GF-D8 (cell line): ENCODE results near the gene TRIP4.
"Not testable (repeated sequence)": the region's sequence is repeated elsewhere in the genome, so short reads cannot be mapped to it uniquely, and the experiment has no call there.

Experiments used
- DNase-seq: peaks from one replicate; lab custom pipeline; 2025; lab: John Stamatoyannopoulos, UW

Gene TRIP4

DNA sequence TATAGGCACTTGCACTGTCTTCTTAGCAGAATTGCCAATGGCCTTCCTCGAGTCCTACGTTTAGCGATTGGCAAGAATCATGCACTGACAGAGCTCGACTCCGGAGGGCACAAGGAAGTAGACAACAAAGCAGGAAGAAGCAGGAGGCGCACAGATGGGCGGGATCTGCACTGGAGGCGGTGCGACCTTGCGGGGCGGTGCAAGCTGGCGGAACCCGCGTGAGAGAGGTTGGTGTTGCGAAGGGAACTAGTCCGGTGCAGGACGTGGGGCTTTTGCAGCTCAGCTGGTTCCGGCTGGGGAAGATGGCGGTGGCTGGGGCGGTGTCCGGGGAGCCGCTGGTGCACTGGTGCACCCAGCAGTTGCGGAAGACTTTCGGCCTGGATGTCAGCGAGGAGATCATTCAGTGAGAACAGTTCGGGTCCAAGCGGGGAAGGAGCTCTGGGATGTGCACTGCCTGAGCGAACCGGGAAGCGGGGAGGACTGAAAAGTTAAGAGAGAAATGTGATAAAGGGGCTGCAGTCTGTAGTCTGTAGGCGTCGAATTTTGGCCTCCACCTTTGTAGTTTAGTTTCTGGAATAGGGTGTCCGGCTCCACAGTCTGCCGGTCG lies at the start of gene TRIP4:
Gene TRIP4 (plus strand): TSS at position 275 of the 607 bp plus-strand sequence. CDS start 28 bp downstream, at position 303.
- DNase-seq: peak; percentile 93

DNA sequence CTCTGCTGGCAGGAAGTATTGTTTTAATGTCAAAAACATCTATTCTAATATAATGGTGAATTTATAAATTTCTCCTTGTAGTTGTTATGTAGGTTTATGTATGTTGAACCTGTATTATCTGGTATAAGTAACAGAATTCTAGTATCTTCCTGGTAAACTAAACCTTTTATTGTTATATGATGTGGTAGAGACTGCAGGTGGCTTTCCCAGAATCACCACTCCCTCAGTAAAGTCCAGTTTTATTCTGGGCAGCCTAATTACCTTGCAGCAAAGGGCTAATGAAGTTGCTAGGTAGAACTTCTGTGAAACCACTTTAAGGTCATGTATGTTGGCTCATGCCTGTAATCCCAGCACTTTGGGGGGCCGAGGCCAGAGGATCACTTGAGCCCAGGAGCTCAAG lies 47.3 kb upstream of the TRIP4 start:
- no peak for DNase-seq

DNA sequence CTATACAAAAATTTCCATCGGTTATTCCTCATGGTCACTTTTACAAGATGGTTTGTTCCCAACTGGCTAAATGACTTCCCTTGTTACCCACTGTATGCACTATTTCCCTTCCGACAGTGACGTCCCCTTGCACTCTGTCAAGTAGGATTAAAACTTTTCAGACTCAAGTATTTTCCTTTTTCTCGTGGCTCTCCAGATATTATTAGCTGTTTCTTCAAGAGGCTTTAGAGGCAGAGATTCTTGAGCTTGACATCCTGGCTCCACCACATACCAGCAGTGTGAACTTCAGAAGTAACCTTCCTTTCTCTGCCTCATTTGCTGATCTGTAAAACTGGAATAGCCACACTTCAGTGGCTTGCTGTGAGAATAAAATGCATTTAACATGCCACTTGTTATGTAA lies 45.7 kb upstream of the TRIP4 start:
- DNase-seq: no peak

DNA sequence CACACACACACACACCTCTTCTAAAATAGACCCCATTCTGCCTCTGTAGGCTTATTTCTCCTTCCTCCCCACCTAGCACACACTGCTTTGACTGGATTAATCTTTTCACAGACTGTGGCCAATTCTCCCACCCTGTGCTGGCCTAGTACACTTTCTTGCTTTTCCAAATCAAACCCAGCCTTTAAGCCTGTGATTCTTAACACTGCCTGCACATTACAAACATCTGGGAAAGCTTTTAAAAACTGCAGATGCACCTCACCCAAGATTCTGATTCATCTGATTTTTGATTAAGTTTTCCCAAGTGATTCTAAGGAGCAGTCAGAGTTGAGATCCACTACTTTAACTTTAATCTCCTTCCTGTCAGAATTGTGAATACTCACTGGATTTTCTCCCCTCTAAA lies 44.4 kb upstream of the TRIP4 start:
- no peak for DNase-seq

DNA sequence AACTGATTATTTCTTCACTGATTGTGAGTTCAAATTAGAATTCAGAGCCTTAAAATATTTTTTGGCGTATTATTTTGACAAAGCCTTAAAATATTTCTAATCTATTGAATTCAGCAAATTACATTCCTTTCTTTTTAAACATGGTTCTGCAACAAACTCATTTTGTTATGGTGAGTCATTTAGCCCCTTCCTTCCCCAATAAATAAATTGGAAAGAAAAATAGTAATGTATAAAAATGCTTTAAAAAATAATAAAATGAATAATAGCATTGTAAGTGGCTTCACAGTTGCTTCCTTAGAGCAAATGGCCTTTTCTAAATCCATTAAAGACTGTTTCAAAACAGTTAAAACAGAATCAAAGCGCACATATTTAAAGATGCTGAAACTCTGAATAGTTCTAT lies 43.8 kb upstream of the TRIP4 start:
- DNase-seq: no peak

DNA sequence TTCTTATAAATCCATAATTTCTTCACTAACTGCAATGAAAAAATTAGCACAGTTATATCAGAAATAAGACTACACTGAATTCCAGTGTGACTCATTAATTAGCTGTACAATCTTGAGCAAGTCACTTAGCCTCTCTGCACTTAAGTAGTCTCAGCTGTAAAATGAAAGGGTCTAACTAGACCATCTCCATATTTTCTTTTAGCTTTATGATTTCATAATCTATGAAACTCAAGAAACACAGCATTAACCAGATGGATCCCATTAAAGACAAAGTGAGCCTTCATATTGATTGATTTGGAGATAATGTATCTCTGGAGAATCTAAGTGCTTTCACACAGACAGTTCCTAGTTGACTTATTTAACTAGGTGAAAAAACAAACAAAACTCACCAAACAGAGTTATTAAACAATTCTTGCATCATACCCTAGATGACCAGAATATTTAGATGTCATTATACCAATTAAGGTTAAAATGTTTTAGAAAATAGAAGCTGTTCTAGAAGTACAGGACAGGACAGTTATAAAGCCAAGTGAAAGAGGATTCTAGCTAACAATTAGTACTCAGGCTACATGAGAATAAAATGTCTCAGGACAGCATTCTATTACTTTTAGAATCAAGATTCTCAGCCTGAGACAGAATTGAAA lies 42.9 kb upstream of the TRIP4 start:
- no peak for DNase-seq

DNA sequence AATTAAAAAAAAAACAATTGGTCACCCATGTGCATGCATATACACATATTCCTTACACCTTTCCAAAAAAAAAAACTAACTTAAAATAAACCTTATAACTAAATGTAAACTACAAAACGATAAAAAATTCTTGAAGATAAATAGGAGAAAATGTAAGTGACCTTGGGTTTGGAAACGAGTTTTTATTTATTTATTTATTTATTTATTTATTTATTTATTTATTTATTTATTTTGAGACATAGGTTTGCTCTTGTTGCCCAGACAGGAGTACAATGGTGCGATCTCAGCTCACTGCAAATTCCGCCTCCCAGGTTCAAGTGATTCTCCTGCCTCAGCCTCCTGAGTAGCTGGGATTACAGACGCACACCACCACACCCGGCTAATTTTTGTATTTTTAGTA lies 41.4 kb upstream of the TRIP4 start:
- not testable (repeated sequence) for DNase-seq

DNA sequence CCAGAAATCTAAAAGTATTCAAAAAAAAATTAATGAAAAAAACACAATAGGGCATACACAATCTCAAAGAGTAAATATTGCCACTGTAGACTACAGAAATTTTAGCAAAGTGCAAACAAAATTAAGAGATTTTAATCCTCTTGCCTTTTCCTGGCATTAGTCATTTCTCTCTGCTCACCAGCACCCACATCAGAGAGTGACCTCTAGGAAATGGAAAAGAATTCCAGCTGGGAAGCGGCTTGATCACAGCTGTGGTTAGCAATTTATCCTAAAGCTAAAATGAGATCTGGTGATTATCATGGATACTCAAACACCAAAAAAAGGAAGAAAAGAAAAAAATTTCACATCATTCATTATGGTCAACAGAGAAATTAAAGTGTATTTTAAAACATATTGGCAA lies 39.2 kb upstream of the TRIP4 start:
- DNase-seq: no peak

DNA sequence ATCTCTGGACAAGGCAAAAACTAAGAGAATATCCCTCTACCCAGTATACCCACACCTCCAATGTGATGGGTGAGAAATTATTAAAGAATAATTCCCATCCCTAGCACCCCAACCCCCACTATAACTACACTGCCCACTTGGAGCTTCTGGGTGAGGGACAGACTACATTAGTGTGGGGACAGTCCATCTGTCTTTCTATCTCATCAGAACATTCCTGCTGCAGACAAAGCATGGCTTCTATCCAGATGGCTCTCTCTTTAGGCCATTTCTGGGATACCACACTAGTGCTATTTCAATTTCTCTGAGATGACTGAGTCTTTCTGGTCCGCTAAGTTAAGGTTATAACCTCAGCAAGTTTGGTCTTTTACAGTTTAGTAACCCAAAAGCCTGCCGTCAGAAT lies 38.3 kb upstream of the TRIP4 start:
- no peak for DNase-seq

DNA sequence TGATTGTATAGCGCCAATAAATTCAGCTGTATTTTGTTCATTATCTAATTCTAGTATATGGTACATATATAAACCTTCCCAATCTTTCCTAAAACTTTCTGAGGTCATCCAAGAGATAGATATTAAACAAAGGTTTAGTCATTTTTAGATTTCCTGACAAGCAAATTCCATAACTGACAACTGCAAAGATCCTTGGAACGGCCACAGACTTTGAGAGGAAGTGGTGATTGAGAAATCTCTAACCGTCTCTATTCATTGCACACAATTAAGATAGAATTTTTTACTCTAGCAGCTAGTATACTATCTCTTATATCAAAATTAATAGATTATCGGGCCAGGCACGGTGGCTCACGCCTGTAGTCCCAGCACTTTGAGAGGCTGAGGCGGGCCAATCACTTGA lies 36.4 kb upstream of the TRIP4 start:
- DNase-seq: no peak

DNA sequence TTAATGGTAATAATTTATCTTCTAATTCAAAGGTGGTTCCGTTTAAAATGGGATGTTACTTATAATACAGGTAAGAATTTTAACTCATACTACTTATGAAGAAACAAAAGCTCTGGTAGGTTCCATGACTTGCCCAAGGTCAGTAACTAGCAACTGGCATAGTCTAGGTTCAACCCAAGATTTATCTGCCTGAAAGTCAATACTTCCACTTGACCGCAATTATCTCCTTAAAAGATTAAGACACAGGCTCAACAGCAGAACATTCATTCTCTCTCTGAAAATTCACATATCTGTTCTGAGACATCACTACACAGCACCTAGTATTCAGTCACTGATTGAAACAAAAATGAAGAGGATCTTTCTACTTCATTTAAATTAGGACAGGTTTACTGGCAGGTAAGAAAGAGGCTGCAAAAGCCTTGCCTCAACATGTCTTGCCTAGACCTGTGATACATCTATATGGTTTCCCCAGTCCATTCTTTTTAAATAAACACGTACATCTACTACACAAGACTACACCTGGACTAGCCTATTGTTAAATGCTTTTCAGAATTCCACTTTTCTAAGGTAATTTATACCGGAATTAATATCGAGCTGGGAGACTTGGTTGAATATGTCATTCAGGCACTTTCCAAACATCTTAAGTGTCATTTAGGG lies 32.8 kb upstream of the TRIP4 start:
- DNase-seq: no peak

DNA sequence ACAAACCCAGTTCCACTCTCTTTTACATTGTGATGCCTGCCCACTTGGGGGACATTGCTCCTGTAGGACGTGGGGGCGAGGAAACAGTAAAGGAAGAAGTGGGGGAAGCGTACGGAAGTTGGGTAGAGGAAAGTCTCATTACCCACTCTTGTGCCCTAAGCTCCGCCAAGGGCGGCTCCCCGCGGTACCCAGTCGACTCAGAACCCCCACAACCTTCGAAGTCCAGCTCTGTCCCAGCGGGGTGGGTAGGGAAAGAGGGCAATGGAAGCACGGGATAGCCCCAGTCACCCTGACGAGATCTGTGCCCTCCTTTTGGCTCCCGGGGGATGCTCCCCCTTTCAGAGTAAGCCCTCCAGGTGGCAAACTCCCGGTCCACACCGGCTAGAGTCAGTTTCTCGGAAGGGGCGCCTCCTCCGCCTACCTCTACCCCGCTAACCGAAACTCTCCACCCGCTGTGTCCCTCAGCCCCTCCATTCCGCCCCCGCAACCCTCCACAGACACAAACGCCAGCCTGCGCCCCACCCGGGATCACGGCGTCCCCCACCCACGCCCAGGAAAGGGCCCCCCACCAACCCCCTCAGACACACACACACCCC lies 32.2 kb upstream of the TRIP4 start:
- no peak for DNase-seq

DNA sequence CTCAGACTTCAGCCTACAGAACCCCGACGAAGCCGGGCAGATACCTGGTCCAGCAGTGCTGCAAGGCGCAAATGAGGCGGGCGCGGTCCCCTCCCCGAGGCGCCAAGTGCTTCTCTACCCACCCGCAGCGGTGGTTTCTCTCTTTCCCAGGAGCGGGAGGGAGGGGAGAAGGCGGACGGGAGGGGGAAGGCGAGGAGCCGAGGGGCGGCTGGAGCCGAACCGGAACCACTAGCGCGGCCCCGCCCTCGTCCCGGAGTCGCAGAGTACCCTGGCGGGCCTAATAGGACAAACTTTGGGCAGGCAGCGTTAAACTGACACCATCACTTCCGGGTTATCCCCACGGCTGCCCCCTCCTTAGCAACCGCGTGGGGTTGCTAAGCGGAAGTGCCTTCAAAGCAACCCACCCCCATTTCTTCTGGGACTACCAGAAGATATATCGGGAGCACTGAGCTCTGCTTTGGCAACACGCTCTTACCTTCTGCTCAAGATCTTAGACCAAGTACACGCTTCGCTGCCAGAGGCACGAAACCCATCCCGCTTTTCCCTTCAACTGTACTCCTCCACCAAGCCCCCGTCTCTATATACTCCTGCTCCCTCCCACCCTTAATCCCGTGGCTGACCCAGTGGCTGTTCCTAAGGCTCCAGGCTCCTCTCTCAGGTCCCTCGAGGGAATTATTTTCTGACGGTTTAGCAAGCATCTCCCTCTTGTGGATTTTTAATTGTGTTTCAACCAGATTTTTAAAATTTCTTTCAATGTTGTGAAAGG lies 31.5 kb upstream of the TRIP4 start, which contains the start of gene CSNK1G1:
Gene CSNK1G1 (minus strand): TSS at position 230 of the 766 bp plus-strand sequence. CDS start 55,674 bp downstream, outside the sequence.
- peak; percentile 92 for DNase-seq

DNA sequence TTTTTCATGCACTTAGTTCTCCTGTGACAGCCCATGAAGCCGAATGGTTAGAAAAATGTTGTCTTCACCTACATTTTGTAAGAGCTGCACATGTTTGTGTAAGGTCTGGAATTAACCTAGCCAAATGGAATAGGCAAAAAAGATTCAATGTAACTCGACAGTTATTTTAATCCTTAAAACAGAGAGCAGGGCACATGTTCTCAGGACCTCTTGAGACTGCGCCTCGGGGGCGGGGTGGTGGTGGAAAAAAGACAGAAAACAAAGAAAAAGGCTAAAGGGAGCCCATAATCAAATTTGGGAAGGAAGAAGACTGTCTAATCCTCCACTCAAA lies 31.0 kb upstream of the TRIP4 start:
- DNase-seq: no peak

DNA sequence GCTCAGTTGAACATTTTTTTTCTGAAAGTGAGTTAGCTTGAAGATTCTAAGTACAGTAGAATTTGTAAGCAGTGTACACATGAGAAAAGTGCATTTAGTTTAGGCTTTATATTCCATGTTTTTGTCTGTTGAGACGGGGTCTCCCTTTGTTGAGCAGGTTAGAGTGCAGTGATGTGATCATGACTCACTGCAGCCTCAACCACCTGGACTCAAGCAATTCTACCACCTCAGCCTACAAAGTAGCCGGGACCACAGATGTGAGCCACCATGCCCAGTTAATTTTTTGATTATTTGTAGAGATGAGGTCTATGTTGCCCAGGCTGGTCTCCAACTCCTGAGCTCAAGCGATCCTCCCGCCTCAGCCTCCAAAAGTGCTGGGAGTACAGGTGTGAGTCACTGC lies 26.4 kb upstream of the TRIP4 start:
- DNase-seq: no peak

DNA sequence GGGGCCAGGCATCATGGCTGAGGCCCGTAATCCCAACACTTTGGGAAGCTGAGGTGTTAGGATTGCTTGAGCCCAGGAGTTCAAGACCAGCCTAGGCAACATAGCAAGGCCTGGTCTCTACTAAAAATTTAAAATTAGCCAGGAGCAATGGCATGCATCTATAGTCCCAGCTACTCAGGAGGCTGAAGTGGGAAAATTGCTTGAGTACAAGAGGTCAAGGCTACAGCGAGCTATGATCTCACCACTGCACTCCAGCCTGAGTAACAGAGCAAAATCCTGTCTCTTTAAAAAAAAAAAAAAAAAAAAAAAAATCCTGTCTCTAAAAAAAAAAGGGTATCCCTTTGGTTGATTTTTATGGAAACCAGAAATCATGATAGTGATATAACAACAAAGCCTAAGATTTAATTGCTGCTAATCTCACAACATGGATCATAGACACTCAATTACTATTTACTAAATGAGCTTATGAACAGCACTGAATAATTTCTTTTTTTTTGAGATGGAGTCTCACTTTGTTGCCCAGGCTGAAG lies 18.5 kb upstream of the TRIP4 start:
- DNase-seq: no peak

DNA sequence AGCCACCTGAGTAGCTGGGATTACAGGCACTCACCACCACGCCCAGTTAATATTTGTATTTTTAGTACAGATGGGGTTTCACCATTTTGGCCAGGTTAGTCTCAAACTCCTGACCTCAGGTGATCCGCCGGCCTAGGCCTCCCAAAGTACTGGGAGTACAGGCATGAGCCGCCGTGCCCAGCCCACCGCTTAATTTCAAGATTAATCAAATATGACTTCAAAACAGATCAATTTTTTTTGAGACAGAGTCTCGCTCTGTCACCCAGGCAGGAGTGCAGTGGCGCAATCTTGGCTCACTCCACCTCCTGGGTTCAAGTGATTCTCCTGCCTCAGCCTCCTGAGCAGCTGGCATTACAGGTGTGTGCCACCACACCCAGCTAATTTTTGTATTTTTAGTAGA lies 16.3 kb upstream of the TRIP4 start:
- DNase-seq: not testable (repeated sequence)

DNA sequence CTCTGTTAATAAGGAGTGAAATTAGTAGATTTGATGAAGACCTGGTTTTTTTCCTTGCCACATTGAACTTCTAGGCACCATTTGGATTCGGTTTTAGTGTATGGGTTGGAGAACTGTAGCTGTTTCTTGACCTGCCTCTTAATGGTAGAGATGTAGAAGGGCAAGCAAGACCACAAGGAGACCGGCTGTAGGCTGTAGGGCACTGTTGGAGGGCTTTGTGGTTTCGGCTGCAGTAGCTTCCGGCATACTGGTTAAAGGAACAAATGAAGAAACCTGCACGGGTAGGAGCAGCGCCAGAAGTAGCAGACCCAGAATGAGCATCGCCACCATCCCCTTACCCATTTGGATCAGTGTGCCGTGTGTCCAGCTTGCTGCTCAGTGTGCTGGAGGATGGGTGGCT lies 14.3 kb upstream of the TRIP4 start:
- DNase-seq: peak; percentile 76

DNA sequence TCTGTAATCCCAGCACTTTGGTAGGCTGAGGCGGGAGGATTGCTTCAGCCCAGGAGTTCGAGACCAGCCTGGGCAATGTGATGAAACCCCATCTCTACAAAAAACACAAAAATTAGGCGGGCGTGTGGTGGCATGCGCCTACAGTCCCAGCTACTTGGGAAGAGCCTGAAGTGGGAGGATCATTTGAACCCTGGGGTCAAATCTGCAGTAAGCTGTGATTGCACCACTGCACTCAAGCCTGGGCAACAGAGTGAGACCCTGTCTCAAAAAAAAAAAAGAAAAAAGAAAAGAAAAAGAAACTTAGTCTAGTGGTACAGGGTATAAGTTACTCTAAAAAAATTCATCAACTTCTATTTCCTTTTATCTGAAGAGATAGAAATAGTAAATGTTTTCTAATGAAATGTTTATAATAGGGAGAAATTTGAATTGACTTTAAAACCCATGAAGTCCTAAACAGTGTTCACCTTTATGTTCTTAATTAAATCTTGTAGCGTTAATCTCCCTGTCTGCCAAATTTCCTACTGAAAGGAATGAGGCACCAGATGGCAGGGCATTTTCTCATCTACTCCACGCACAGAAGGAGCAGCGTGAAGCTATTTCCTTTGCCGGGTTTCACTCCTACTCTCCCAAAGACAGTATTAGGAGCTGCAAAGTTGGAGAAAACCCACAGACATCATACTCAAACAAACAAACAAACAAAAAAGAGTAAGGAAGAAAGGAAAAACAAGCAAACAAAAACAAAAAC lies 8.2 kb upstream of the TRIP4 start:
- DNase-seq: no peak

DNA sequence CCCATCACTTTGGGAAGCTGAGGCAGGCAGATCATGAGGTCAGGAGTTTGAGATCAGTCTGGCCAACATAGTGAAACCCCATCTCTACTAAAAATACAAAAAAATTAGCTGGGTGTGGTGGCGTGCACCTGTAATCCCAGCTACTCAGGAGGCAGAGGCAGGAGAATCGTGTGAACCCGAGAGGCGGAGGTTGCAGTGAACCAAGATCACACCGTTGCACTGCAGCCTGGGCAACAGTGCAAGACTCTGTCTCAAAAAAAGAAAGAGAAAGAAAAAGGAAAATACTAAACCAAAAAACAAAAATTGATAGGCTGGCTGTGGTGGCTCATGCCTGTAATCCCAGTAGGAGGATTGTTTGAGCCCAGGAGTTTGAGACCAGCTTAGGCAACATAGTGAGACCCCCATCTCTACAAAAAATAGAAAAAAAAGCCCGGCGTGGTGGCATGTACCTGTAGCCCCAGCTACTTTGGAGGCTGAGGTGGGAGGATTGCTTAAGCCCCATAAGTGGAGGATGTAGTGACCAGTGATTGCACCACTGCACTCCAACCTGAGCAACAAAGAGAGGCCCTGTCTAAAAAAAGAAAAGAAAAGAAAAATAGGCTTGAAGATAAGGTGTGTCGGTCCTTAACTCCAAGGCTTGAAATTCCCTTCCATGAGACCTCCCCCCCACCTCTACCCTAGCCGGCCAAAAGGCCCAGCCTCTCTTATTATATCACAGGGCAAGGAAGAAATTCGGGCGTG lies 7.3 kb upstream of the TRIP4 start:
- not testable (repeated sequence) for DNase-seq
